Dedifferentiated amniotic fluid mesenchymal stem cell (primary cell): ENCODE measurements around the gene BCL2A1.
A peak's percentile ranks its signal among the peaks of the same experiment; 100 is the strongest.
"Not testable (repeated sequence)": the region's sequence is repeated elsewhere in the genome, so short reads cannot be mapped to it uniquely, and the experiment has no call there.

ENCODE experiments used
- DNase-seq: peaks from one replicate; pipeline ENCODE4 v3.0.0-alpha.2; 2016; ENCODE audit errors: extremely low spot score

BCL2A1 gene

DNA sequence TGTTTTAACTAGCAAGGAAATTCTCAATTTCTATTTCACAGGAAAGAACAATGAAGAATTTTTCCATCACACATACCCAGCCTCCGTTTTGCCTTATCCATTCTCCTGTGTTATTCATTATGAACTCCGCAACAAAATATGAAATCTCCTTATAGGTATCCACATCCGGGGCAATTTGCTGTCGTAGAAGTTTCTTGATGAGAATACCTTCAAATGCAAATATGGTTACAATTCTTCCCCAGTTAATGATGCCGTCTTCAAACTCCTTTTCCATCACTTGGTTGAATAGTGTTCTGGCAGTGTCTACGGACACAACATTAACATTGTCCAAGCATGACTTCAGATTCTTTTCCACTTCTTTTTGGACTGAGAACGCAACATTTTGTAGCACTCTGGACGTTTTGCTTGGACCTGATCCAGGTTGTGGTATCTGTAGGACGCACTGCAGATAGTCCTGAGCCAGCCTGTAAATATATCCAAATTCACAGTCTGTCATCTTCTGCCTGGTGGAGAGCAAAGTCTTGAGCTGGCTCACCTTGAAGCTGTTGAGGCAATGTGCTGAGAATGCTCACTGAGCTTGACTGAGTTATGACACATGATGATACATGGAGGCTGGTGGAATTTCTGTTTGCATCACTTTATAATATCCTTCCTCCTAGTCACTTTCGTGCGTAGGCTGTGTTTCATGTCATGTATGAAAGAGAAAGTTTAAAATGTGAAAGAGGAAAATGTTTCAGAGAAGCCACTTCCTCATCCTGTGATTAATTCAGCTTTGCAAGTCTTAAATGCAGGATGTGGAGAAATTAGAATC lies at the start of gene BCL2A1:
Gene BCL2A1 (minus strand): TSS at position 573 of the 811 bp plus-strand sequence. CDS start 77 bp downstream, at position 496.
- peak; percentile 67 for DNase-seq

DNA sequence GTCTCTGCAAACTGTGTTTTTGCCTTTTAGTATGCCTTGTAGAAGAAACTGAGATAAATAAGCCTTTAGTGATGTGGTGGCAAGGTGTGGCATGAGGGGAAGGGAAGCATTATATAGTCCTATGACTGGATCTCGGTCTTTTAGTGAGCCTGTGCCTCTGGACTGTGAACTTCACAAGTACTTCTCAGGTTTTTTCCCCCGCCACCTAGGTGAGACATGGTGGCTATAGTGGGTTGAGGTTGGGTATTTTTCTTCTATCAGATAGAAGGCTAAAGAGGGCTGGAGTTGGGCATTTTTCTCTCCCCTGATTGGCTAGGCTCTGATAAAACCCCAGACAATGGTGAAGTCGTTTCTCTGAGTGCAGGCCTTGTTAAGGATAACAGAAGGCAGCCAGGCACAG lies 49.7 kb upstream of the BCL2A1 start:
- no peak for DNase-seq

DNA sequence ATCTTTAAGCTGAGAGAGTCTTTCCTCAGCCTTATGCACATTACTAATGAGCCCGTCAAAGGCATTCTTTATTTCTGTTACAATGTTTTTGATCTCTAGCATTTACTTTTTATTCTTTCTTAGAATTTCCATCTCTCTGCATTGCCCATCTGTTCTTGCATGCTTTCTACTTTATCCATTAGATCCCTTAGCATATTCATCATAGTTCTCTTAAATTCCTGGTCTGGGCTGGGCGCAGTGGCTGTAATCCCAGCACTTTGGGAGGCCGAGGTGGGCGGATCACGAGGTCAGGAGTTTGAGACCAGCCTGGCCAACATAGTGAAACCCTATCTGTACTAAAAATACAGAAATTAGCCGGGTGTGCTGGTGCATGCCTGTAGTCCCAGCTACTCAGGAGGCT lies 49.2 kb upstream of the BCL2A1 start:
- not testable (repeated sequence) for DNase-seq

DNA sequence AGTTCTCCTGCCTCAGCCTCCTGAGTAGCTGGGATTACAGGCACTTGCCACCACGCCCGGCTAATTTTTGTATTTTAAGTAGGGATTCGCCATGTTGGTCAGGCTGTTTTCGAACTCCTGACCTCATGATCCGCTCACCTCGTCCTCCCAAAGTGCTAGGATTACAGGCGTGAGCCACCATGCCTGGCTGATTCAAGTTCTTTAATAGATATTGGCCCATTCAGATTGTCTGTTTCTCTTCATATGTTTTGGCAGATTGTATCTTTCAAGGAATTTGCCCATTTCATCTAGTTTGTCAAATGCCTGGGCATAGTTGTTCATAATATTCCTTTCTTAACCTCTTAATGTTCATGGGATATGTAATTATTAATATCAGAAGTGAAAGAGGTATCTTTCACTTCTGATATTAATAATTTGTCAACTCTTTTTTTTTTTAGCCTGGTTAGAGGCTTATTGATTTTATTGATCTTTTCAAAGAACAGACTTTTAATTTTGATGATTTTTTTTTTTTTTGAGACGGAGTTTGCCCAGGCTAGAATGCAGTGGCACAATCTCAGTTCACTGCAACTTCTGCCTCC lies 48.3 kb upstream of the BCL2A1 start:
- DNase-seq, result no peak

DNA sequence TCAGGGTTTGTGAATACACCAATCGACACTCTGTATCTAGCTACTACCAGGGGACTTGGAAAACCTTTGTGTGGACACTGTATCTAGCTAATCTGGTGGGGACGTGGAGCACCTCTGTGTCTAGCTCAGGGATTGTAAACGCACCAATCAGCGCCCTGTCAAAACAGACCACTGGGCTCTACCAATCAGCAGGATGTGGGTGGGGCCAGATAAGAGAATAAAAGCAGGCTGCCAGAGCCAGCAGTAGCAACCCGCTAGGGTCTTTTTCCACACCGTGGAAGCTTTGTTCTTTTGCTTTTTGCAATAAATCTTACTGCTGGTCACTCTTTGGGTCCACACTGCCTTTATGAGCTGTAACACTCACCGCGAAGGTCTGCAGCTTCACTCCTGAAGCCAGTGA lies 46.1 kb upstream of the BCL2A1 start:
- DNase-seq, result not testable (repeated sequence)

DNA sequence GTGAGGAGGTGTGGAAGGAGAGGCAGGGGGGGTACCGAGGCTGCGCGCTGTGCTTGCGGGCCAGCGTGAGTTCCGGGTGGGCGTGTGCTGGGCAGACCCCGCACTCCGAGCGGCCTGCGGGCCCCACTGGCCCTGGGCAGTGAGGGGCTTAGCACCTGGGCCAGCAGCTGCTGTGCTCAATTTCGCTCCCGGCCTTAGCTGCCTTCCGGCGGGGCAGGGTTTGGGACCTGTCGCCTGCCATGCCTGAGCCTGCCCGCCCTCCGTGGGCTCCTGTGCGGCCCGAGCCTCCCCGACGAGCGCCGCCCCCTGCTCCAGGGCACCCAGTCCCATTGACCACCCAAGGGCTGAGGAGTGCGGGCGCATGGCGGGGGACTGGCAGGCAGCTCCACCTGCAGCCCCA lies 45.5 kb upstream of the BCL2A1 start:
- DNase-seq, result not testable (repeated sequence)

DNA sequence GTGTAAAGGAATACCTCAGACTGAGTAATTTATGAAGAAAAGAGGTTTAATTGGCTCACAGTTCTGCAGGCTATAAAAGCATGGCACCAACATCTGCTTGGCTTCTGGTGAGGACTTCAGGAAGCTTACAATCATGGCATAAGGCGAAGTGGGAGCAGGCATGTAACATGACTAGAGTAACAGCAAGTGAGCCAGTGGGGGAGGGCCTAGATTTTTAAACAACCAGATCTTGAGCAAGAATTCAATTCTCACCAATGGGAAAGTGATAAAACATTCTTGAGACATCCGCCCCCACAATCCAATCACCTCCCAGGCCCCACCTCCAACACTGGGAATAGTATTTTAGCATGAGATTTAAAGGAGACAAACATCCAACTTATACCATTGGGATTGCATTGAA lies 44.2 kb upstream of the BCL2A1 start:
- no peak for DNase-seq

DNA sequence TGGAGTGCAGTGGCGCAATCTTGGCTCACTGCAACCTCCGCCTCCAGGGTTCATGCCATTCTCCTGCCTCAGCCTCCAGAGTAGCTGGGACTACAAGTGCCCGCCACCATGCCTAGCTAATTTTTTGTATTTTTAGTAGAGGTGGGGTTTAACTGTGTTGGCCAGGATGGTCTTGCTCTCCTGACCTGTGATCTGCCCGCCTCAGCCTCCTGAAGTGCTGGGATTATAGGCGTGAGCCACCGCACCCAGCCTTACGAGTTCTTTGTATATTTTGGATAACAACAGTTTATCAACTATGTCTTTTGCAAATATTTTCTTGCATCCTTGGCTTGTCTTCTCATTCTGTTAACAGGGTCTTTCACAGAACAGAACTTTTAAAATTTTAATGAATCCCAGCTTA lies 43.2 kb upstream of the BCL2A1 start:
- DNase-seq, result not testable (repeated sequence)

DNA sequence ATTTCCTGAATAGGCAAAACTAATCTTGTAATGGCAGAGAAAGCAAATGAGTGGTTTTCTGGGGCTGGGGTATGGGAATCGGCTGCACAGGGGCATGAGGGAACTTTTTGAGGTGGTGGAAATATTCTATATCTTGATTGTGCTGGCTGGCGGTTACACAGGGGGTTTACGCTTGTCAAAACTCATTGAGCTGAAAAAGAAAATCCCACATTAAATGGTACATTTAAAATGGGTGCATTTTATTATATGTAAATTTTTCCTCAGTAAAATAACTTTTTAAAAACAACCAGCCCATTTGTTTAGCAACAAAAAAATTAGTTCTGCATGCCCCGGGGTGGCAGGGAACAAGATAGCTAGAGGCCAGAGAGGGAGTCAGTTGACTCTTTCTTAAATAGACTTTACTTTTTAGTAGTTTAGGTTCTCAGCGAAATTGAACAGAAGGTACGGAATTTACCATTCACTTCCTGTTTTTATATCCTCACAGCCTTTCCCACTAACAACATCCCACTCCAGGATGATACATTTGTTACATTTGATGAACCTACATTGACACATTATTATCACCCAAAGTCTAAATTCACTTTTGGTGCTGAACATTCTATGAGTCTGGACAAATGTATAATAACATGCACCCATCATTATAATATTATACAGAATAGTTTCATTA lies 41.2 kb upstream of the BCL2A1 start:
- DNase-seq, result no peak

DNA sequence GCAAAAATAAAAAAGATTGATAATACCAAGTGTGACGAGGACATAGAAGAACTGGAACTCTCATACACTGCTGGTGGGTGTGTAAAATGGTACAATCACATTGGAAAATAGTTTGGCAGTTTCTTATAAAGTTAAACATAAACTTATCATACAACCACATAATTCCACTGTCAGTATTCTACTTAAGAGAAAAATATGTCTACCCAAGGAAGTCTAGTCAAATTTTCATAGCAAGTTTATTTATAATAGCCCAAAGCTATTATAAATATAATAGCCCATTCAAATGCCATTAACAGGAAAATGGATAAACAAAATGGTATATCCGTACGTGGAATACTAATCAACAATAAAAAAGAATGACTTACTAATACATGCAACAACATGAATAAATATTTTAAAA lies 40.6 kb upstream of the BCL2A1 start:
- DNase-seq, result no peak

DNA sequence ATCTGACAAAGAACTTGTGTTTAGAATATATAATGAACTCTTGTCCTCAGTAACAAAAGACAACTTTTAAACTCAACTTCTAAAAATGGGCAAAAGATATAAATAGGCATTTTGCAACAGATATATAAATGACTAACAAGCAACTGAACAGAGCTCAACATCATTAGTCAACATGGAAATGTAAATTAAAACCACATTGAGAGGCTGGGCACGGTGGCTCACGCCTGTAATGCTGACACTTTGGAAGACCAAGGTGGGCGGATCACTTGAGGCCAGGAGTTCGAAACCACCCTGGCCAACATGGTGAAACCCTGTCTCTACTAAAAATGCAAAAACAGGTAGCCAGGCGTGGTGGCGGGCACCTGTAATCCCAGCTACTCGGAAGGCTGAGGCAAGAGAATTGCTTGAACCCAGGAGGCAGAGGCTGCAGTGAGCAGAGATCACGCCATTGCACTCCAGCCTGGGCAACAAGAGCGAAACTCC lies 40.1 kb upstream of the BCL2A1 start:
- DNase-seq, result peak; percentile 54

DNA sequence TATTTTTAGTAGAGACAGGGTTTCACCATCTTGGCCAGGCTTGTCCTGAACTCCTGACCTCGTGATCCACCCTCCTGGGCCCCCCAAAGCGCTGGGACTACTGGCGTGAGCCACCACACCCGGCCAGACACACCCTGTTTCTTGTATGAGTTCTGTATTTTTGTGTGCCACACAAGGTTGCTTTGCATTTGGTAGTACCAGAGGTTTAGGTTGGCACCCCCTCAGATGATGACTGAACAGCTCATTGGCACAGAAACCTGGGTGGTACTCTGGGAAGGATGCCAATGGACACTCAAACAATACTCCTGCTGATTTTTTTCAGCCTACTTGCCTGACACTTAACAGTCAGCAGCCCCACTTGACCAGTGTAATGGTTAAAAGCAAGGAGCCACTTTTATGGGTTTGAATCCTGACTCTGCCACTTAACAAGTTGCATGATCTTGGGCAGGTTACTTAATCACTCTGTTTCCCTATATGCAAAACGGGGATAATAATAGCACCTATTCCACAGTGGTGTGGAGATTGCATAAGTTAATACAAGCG lies 39.2 kb upstream of the BCL2A1 start:
- DNase-seq, result no peak

DNA sequence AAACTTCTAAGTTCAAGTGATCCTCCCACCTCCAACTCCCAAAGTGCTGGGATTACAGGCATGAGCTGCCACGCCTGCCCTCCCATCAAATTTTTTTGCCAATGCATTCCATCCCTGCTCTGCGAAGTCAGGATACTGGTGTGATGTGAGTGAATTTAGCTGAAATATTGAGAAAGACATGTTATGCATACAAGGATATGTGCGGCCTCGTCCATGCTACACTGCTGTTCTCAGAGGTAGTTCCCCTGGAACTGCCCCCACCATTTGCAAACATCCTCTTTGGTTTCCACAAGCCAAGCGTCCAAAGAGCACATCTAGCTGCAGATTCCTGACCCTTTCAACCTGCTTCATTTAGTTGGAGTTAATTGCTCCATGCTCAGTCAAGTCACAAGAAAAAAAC lies 36.5 kb upstream of the BCL2A1 start:
- DNase-seq, result no peak

DNA sequence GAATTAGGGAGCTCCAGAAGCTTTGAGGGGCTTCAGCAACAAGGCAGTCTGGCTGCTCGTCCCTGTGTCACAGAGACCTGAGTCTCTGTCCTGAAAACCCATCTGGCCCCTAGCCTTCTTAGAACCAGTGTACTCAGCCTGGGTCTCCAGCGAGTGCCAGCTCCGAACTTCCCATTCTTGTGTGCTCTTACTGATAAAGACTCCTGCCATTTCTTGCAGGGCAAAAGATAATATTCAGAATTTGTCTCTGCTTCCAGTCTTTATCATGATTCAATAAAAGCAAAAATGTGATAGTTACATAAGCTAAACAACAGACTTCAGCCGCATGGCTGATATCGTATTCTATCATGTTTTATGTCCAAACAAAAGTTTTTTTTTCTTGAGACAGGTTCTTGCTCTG lies 36.0 kb upstream of the BCL2A1 start:
- no peak for DNase-seq

DNA sequence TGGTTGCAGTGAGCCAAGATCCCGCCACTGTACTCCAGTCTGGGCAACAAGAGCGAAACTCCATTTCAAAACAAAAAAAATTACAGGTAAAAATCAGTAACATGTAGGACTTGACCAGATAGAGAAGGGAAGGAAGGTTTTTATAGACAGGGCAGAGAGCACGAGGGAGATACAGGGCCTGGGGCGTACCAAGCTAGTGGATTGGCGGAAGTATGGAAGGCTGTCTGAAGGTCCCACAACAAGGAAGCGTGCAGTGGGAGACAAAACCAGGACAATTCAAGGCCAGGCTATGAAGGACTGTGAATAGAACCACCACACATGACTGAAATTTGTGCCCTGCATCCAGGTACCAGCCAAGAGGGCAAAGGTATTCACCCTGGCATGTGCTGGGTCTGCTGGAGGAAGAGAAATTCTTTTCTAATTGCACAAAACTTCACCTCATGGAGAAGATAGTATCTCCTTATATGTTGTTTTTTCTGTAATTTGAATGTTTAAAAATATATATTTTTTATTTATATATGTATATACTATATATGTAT lies 33.0 kb upstream of the BCL2A1 start:
- no peak for DNase-seq

DNA sequence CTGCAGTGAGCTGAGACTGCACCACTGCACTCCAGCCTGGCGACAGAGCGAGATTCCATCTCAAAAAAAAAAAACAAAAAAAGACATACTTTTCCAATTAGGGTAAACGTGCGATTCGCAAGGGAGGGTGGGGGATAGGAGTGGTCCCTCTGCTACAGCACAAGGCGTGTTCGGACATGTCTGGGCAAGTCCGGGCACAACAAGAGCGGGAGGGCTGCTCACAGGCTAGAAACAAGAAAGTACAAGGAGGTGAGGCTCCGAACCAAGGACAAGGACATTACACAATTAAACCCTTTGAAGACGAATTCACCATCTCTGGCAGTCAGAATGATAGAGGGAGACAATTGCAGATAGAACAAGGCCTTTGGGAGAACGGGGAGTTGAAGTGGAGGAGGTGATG lies 32.2 kb upstream of the BCL2A1 start:
- no peak for DNase-seq

DNA sequence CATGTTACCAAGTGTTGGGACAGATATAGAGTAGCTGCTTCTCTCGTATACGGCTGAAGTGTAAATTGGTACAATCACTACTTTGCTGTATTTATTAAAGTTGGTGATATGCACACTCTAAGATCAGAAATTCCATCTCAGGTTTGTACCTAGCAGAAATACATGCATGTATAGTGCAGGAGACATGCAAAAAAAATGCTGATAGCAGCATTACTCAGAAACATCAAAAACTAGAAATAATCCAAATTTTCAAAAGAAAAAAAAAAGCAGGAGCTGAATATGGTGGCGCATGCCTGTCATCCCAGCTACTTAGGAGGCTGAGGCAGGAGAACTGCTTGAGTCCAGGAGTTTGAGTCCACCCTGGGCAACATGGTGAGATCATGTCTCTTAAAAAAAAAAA lies 31.3 kb upstream of the BCL2A1 start:
- DNase-seq, result no peak

DNA sequence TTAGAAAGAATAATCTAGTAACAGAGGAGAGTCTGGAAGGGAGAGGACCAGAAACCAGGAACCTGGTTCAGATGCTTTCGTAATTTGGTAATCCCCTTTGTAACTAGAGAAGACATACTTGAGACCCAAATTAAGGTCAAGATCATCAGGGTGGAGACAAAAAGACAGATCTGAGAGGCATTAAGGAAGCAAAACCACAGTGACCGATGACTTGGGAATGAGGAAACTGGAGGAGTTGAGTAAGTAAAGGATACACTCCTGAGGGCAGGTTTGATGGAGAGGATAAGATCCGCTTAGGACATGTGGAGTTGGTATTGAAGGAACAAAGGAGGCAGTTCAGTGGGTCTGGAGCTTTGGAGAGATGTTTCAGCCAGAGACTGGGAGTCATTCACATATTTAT lies 23.6 kb upstream of the BCL2A1 start:
- no peak for DNase-seq

DNA sequence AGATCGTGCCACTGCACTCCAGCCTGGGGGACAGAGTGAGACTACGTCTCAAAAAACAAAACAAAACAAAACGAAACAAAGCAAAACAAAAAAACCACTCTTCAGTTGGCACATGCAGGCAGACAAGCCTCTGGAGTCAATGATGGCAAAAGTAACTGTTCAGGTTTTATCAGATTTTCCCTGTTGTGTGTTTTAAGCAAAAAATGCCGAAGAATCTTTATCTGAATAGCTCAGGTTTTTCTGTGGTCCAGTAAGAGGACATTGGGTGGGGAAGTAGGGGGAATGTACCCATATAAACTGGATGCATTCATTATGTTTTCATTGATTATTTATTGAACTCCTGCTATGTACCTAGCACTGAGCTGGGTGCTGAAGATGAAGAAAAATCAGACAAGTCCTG lies 20.8 kb upstream of the BCL2A1 start:
- no peak for DNase-seq

DNA sequence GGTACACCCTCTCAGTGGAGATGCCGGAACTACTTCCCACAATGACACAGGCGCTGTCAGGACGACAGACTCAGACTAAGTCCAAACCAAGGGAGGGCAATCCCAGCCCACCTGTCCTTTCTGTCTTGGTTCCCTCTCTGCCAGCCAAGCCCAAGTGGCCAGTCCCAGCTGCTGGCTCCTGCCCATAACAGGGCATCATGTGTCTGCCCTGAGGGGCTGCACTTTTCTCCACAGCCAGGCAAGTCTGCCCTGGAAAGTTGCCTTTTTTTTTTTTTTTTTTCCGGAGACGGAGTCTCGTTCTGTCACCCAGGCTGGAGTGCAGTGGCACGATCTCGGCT lies 20.0 kb upstream of the BCL2A1 start:
- no peak for DNase-seq

DNA sequence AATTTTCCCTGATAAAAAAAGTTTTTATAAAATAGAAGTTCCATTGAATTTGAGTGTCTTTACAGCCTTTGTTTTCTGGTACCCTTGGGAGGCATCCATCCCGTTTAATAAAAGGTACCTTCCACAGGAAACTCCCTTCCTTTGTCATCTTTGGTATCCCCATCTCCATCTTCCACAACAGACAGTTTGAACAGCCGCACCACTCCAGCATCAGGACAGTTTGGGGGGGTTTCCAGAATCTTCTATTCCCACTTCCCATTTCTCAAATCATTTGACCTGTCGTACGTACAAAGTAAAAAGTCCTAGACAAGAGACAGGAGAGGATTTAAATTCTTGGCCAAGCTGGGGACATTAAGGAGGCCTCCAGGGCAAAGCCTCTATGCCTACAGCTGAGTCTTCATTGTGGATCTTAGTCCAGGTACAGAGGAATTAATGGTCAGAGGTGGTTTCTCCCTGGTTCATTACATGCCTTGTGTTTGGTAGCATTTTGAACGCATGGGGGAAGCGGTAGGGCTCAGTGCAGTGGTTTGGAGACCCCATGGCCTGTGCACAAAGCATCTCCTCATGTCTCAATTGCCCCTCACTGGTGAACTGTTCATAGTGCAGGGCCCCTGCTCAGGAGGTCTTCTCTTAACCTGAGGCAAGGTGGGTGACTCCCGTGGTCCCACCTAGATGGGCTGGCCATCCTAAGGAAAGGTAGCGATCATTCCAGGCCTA lies 19.4 kb upstream of the BCL2A1 start:
- no peak for DNase-seq

DNA sequence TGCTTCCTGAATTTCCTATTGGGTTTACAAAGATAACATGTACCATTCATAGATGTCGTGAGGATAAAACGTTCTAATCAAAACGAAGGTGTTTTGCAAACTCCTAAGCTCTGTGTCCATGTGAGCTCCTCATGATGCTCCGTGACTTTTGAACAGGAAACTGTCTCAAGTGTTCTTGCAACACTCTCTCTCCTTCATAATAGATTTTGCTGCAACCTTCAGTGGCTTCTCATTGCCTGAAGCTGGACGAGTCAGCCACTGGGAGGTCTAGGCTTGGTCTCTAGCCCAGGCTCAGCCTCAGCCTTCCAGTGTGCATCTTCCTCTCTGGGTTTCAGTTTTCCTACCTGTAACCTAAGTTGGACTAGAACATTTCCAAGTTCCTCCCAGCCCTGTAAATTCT lies 18.7 kb upstream of the BCL2A1 start:
- DNase-seq, result no peak
